Umbilical cord (tissue), 2 donors: ENCODE data around the gene TMEM201. TPM values are rescaled to one million over a fixed set of nuclear protein-coding genes. Genes with fewer than 3 reads are reported as not detected.

Source experiments
- DNase-seq: peaks from one replicate; pipeline ENCODE4 v3.0.0-alpha.2; 2015; ENCODE audit warnings: low spot score
- total RNA-seq: library from RNA; depleted of rRNA; stranded (reverse); fragments of >200 nt; gene quantifications from one replicate; pipeline ENCODE4 v1.2.3, GENCODE V29; 2014; ENCODE audit warnings: low replicate concordance; ENCODE audit not compliant: insufficient read depth

TMEM201 gene
- total RNA-seq, 1 donor from 2014 or later: 3.6 TPM

DNA sequence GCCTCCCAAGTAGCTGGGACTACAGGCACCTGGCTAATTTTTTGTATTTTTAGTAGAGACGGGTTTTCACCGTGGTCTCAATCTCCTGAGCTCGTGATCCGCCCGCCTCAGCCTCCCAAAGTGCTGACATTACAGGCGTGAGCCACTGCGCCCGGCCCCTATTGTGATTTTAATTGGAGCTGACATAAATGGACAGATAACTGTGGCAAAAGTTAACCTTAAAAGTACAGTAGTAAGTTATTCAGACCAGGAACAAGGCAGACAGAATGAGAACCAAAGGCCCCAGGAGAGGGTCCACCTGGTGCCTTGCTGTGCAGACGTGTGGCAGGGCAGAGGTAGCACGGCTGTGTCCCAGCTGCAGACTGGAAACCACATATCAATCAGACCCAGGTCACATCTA, 11.0 kb downstream of the TMEM201 start:
- DNase-seq: no peak

DNA sequence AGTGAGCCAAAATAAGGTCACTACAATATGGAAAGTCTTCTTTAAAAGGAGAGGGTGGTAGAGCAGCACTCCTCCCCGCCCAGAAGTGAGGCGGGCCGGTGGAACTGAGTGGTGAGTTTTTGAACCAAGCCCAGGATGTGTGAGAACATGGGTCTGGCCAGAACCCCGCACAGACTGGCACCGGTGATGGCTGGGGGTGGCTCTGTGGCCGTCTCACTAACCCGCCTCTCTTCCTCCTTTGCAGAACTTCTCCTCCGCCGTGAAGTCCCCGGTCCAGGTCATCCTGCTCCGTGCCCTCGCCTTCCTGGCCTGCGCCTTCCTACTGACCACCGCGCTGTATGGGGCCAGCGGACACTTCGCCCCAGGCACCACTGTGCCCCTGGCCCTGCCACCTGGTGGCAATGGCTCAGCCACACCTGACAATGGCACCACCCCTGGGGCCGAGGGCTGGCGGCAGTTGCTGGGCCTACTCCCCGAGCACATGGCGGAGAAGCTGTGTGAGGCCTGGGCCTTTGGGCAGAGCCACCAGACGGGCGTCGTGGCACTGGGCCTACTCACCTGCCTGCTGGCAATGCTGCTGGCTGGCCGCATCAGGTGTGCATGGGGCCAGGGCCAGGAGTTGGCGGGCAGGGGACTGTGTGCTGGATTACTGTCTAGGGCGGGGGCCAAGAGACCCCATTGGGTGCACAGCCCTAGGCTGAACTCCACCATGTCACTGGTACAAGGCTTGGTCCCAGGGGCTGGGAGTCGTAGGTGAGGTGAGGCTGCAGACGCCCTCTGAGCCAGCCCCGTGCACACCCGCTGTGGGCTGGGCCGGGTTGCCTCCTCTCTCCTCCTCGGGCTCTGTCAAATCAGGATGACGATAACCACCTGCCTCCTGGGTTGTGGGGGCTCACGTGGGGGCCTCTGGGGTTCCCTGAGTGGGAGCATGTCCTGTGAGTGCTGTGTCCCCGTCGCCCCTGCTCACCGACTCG, 12.4 kb downstream of the TMEM201 start:
- DNase-seq: no peak

DNA sequence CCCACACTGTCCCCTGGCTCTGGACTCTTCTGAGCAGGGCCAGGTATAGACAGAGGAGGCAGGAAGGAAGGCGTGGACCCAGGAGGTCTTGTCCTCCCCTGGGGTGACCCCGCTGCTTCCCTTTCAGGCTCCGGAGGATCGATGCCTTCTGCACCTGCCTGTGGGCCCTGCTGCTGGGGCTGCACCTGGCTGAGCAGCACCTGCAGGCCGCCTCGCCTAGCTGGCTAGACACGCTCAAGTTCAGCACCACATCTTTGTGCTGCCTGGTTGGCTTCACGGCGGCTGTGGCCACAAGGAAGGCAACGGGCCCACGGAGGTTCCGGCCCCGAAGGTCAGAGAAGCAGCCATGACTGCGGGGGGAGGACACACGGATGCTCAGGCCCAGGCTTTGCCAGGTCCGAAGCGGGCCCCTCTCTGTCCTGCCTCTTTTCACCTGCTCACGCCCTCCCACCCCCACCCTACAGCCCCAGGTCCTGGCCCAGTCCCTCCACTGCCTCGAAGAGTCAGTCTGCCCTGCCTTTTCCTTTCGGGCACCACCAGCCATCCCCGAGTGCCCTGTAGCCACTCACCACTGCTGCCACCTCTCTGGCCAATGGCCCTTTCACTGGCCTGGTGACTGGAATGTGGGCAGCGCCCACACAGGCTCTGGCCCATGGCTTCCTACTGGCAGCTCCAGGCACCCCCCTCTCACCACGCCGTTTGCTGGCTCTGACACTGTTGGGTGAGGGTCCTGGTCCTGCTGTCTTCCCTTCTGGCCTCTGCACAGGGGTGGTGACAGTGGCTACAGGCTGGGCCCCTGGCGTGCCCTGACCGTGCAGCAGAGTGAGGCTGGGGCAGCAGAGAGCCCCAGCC, 13.5 kb downstream of the TMEM201 start:
- no peak for DNase-seq

DNA sequence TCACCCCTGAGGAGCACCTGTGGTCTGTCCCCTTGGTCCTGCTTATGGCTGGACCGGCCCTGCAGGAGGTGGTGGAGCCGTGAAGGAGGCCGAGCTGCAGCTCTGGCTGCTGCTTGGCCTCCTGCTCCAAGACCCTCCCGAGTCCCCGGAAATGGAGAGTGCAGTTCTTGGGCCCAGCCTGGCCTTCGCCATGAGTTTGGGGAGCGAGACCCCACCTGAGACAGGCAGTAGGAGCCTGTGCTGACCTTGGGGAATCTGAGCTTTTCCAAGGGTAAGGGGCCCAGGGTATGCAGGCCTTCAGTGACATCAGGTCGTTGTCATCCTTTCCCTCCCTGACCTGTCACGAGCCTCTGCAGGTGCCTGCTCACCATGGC, 14.1 kb downstream of the TMEM201 start:
- DNase-seq: no peak

DNA sequence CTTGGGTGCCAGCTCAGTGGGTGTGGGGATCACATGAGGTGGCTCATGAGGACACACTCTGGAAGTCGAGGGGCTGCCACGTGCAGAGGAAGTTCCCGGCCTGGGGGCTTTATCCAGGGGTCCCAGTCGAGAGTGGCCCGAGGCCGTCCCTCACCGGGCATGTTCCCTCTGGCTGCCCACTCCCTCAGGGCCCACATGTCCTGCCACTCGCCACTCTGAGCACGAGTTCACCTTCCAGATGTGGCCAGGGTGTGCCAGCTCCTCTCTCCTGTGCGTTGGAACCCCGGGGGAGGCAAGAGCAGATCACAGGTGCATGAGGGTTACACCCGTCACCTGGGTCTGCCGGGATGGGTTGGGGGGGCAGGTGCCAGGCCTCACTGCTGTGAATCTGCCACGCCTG, 14.6 kb downstream of the TMEM201 start:
- DNase-seq: no peak

DNA sequence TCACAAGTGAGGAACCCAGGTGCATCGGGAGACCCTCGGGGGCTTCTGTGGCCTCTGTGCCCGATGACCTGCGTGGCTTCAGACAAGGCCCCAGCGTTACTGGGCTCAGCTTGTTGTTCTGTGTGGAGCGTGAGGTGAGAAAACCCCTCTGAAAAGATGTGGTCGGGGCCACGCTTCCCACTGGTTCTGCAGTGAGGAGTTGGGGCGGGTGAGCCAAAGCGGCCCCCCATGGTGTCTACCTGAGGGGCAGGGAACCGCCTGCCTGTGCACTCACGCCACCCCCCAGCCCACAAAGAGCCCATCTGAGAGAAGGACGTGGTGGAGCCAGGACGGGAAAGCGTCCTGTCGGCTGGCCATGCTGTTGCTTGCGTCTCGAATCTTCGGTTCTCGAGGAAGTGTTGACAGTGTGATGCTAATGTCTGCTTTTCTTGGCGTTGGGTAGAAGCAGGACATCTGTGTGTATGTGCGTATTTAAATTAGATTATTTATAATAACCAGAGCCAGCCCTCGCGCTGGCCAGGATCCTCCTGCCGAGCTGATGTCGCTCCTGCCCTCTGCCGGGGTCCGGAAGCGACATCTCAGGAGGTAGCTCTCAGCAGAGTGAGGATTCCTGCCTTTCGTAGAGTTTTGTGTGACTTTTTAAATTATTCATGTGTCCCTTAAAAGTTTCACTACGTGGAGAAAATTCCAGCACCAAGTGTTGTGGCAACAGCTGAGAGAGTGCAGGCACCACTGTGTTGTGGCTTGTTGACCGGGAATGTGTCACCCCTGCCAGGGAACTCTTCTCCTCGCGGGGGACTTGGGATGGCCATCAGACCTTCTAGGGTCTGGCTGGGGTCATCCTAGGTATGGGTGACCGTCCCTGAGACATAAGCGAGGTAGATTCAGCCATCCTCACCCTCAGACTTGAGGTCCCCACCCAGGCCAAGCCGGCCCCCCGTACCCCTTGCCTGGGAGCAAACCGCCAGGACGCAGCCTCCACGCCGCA, 15.3 kb downstream of the TMEM201 start:
- DNase-seq: no peak

DNA sequence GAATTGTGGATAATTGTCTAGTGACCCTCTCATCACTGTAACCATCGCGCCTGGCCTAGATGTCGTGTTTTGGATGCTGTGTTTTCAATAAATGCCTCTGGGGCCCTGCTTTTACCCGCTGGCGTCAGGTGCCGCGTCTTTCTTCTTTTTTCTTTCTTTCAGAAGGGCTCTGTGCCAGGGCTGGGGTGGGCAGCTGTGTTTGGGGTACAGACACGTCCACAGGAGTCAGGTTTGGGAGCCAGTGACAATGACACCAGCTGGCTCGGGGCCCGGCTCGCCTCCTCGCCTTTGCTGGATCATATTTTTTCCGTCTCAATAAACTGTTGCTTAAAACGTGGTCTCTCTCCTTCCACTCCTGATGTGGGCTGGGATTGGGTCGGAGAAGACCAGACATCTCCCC, 16.1 kb downstream of the TMEM201 start:
- DNase-seq: no peak

DNA sequence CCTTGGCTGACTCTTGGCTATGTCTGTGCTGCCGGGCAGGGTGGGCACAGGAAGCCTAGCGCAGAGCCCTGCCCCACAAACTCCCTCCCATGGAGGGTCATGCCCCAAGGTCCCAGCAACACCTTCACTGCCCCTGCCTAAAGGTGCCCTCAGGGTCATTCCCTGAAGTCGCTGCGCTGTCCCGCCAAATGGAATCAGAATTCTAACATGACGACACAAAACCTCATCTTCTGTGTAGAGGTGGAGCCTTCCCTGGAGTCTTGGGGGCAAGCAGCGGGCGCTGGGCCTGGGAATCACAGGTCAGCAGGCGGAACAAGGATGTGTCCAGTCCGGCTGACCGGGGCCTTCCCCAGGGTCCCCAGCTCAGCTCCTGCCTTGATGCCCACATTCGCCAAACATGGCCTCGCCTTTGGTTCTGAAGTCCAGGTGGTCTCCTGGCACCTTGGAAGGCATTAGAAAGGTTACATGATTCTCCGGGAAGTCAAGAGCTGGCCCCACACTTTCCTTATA, 17.3 kb downstream of the TMEM201 start:
- no peak for DNase-seq

DNA sequence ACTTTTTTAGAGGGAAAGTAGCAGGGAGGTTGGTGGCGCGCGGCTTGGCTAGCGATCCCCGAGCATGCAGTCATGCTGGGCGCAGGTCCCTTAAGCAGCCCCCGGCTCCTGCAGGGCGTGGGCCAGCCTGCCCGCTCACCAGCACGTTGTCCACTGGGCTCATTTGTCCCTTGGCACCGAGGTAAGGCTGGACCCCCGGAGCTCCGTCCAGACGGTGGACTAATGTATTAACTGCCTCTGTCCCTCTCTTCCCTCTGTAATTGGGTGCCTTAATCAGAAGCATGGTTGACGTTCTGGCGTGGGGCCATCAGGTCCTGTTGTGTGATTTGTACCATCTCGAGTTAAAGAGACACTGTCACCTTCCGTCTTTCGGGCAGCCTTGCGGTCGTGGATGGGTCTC, 17.7 kb downstream of the TMEM201 start:
- no peak for DNase-seq

DNA sequence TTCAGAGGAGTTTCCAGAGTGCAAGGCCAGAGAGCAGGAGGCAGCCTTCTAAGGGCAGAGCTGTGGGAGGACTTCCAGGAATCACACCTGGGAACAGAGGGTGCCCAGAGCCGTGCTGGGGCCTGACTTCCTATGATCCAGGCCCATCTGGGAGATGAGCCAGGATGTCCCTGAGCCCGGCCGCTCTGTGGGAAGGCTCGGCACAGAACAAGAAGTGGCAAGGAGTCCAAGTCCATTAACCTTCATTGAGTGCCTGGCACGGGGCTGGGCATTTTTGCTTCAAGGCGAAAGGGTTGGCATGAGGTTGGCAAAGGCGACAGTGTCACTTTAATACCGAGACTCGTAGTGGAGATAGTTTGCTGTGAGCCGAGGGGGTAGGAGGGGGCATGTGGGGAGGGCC, 18.2 kb downstream of the TMEM201 start:
- no peak for DNase-seq

DNA sequence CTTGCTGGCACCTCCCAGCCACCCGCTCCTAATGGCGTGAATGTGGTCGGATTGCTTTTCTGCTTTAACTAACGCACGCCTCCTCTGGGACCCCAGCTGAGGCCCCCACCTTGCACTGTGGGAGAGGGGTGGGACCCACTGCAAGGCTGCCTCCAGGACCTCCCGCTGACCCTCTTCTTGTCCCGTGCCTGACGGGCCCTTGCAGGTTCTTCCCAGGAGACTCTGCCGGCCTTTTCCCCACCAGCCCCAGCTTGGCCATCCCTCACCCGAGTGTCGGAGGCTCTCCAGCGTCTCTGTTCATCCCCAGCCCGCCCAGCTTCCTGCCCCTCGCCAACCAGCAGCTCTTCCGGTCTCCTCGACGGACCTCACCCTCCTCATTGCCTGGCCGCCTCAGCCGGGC, 18.6 kb downstream of the TMEM201 start:
- no peak for DNase-seq

DNA sequence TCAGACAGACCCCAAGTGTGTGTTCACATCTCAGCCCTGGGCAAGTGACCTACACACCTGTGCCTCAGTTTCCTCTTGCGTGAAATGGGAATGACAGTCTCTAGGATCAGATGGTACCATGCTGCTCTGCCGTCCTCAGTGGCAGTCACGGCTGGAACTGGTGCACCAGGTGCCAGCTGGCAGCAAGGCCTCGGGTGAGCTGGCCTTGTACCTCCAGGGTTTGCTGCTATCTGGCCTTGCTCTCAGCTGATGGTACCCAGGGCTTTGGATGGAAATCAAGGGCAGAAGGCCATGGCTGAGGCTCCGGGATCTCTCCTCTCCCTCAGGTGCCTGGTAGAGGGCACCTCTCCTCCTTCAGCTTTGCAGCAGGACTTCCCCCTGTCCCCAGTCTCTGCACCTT, 21.3 kb downstream of the TMEM201 start:
- no peak for DNase-seq

DNA sequence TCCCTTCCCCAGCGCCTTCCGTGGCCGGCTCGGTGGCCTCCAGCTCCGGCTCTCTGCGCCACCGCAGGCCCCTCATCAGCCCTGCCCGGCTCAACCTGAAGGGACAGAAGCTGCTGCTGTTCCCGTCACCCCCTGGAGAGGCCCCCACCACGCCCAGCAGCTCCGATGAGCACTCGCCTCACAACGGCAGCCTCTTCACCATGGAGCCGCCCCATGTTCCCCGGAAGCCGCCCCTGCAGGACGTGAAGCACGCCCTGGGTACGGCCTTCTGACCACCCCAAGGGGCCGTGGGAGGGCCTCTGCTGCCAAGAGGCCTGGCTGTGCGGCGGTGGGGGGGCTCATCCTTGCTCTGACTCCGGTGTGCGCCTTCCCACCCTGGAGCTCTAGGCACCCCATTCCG, 21.8 kb downstream of the TMEM201 start:
- no peak for DNase-seq

DNA sequence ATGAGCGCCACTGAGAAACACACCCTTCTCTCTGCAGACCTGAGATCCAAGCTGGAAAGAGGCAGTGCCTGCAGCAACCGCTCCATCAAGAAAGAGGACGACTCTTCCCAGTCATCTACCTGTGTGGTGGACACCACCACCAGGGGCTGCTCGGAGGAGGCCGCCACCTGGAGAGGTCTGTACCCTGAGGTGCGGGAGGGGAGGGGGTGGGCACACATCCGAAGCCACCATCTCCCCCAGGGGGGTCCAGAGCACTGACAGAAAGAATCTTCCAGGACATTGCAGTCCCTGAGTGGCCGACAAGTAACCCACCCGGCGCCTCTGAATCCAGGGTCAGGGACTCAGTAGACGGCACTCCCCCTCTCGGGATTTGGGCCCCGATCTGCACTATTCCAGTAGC, 23.0 kb downstream of the TMEM201 start:
- no peak for DNase-seq

DNA sequence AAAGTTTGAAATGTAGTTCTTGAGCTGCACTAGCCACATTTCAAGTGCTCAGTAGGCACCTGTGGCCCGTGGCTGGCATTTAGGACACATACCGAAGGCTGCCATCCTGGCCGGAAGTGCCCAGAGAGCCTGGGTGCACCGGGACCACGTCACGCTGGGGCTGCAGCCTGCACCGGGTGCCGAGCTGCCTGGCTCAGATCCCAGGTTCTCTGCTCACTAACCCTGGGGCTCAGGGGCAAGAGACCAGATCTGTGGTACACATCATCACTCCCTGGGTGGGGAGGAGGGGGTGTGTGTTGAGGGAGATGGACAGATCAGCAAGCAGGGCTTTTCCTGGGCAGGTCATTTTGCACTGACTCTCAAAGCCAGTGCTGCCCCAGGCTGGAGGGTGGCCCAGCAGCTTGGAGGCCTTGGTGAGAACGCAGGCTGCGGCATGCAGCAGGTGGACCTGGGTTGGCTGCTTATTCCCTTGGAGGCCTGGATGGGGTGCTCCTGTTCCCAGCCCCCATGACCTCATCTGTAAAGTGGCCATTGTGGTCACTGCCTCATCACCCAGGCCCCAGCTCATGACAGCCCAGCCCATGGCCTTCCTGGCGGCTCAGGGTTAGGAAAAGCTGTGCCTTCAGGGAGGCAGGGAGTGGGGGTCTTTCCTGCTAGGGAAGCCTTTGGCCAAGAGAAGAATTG, 23.6 kb downstream of the TMEM201 start:
- DNase-seq: no peak

DNA sequence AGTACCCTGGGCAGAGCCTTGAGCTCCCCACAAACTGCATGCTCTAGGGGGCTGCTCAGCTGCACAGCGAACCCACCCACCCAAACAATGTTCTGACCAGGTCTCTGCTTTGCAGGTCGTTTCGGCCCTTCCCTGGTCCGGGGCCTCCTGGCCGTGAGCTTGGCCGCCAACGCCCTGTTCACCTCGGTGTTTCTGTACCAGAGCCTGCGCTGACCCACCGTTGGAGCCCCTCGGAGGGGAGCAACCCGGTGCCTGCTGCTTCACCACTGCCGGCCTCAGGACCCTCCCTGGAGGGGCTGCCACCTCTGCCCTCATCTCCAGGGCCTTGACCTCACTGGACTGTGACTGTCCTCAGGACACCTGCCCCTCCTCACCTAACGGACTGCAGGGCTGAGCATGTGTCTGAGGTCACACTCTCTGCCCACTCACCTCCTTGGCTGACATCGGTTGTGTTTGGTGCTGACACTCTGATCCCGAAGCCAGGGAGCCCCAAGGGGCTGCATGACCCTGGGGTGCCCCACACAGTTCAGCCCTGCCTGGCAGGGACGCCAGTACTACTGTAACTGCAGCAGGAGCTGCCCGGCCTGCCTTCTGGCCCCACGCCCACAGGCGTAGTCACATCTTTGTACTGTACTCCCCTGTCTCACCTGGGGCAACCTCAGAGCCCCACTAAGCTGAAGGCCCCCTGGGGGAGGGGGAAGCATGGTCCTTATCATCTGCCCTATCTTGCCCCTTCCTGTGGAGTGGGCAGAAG, 24.3 kb downstream of the TMEM201 start:
- DNase-seq: no peak

DNA sequence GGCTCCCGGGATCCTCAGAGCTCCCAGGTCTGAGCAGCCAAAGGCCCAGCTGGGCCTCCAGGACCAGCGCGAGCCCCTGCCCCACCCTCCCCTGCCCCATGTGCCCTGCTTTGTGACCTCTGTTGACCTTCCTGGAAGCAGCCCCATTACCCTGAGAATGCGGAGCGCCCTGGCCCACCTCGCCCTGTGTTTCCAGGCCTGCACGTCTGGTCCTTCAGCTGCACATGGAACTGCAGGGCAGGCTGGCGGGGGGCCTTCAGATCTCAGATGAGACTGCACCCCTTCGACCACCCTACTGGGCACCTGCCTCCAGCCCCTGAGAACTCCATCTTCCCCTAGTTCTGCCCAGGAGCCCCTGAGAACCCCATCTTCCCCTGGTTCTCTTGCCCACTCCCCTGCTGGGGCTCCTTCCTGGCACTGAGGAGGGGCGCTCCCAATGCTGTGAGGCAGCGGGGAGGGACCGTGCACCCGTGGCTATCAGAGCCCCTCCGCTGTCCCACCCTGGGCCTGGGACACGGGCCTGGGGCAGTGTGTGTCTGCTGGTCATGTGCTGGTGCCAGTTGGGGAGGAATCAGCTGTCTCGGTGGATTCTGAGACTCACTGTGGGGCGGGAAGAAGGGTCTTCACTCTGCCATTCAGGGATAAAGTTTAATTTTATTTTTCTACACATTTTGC, 25.1 kb downstream of the TMEM201 start:
- no peak for DNase-seq

DNA sequence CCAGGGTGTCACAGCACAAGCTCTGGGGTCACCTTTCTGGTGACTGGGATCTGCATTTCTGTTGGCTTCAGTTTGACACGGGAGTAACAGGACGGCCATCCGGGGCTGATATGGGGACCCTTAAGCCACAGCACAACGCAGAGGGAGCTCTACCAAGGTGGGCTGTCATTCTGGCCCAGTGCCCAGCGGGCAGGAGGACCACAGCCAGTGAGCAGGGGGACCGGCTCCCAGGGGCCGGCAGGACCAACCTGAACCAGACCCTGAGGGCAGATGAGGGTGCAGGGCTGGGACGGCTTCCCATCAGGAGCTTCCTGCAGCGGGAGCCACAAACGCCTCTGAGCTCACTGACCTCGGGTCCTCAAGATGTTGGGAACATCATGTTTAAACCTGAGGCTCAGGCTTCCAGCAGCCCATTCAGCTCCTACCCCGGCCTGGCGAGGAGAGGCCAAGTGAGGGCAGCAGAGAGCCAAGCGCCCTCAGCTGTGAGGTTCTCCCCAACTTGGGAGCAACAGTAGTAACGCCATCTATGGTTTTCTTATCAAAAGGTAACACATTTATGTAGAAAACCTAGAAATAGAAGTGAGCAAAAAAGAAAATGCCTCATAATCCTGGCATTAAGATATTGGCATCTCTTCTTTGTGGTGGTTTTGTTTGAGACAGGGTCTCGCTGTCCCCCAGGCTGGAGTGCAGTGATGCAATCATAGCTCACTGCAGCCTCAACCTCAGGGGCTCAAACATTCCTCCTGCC, 26.8 kb downstream of the TMEM201 start:
- DNase-seq: peak; percentile 10
